IPS-NIHi7 (cell line): ENCODE data around the gene CDC16.
"Not testable (repeated sequence)": the region's sequence is repeated elsewhere in the genome, so short reads cannot be mapped to it uniquely, and the experiment has no call there.

Source experiments
- DNase-seq: peaks from one replicate; pipeline ENCODE4 v3.0.0; 2012; ENCODE audit warnings: mixed read lengths; ENCODE audit errors: extremely low spot score

The CDC16 gene, protein sequence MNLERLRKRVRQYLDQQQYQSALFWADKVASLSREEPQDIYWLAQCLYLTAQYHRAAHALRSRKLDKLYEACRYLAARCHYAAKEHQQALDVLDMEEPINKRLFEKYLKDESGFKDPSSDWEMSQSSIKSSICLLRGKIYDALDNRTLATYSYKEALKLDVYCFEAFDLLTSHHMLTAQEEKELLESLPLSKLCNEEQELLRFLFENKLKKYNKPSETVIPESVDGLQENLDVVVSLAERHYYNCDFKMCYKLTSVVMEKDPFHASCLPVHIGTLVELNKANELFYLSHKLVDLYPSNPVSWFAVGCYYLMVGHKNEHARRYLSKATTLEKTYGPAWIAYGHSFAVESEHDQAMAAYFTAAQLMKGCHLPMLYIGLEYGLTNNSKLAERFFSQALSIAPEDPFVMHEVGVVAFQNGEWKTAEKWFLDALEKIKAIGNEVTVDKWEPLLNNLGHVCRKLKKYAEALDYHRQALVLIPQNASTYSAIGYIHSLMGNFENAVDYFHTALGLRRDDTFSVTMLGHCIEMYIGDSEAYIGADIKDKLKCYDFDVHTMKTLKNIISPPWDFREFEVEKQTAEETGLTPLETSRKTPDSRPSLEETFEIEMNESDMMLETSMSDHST

DNA sequence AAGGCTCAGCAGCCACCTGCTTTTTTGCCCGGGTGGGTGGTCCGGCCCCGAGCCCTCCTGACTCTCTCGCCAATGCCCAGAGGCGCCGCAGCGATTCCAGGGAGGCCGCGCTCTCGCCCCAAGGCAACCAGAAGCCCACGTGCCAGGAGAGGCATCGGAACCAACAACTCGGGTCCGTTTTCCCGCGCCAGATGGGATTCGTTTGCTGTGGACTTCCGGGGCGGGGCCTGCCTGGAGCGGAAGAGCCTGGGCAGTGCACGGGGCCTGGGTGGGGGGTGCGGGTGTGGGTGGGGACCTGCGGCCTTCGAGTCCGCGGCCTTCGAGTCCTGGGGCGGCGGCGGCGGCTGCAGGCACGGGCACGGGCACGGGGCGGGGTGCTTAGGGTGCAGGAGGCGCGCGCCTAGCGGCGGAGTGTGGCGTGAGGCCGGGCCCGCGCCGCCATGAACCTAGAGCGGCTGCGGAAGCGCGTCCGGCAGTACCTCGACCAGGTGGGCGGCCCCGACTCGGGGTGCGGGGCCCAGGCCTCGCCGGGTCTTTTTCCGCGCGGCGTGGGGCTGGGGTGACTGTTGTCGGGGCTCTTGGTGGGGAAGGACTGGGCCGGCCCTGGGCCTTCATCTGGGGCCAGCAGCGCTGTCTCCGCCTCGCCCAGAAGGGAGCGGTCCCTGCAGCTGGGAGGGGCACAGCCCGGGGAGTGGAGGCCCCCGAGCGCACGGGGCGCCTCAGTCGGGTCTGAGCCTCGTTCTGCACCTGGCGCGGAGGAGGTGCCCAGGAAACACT lies at the start of gene CDC16:
CDC16 (plus strand) TSS at position 253 of the 777 bp plus-strand sequence; CDS start at position 441, 188 bp downstream.
- DNase-seq, result peak; percentile 92

DNA sequence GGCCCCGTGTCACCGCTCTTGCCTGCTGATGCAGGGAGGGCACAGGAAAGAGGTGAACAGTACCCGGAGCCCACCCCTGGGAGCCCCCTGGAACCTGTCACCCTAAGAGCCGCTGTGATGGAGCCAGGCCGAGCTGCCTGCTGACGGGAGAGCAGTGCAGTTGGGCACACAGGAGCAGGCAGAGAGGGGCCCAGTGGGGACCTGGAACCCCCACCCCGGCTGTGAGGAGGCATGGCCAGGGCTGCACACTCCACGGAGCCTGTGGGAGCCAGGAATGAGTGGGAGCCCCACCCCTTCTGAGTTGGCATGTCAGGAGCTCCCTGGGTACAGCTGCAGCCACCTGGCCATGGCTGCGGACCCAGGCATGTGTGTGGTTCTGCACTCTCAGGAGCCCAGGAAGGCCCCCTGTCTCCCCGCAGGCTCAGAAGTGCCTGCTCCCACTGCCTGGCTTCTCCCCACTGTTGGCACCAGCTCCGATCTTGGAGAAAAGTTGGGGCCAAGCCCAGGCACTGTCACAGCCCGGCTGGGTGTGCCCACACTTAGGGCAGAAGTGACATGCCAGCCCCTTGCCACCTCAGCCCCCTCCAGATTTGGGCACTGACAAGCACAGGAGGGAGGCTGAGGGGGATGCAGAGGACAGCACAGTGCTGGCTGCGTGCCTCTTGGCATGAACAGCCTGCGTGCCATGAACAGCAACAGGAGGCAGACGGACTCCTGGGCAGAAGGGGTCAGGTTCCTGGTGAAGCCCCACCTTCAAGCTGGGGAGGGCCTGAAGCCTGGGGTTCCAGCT lies 49.3 kb upstream of the CDC16 start:
- no peak for DNase-seq

DNA sequence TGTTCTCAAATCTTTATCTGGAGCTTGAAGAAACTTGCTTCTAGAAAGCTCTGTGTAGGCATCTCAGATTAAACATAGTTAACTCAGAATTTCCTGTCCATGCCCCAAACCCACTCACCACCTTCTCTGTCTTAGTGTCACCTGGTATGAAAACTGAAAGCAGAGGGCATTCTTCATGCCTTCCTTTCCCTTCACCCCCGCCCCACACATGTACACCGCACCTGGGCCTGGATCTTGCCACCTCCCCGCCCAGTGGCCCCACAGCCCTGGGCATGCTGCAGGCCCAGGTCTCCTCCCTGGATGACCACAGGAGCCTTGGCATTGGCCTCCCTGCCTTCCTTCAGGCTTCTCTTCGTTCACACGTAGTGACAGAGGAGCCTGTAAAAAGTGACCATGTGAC lies 39.8 kb upstream of the CDC16 start:
- no peak for DNase-seq

DNA sequence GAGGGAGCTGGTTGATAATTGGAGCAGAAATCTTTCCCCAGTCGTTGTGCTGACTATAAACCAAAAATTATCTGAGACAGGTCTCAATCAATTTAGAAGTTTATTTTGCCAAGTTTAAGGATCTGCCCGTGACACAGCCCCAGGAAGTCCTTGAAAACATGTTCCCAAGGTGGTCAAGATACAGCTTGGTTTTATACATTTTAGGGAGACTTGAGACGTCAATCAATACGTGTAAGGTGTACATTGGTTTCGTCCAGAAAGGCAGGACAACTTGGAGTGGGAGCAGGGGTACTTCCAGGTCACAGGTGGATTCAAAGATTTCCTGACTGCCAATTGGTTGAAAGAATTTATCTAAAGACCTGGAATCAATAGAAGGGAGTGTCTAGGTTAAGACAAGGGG lies 38.1 kb upstream of the CDC16 start:
- no peak for DNase-seq

DNA sequence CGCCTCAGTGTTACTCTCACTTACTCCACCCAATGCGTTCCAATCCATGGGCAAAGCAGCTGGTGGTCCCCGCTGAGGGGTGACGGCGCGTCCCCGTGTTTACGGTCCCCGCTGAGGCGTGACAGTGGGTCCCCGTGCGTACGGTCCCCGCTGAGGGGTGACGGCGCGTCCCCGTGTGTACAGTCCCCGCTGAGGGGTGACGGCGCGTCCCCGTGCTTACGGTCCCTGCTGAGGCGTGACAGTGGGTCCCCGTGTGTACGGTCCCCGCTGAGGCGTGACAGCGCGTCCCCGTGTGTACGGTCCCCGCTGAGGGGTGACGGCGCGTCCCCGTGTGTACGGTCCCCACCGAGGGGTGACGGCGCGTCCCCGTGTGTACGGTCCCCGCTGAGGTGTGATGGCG lies 36.1 kb upstream of the CDC16 start:
- no peak for DNase-seq

DNA sequence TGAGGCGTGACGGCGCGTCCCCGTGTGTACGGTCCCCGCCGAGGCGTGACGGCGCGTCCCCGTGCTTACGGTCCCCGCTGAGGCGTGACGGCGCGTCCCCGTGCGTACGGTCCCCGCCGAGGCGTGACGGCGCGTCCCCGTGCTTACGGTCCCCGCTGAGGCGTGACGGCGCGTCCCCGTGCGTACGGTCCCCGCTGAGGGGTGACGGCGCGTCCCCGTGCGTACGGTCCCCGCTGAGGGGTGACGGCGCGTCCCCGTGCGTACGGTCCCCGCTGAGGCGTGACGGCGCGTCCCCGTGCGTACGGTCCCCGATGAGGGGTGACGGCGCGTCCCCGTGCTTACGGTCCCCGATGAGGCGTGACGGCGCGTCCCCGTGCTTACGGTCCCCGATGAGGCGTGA lies 35.2 kb upstream of the CDC16 start:
- DNase-seq, result not testable (repeated sequence)

DNA sequence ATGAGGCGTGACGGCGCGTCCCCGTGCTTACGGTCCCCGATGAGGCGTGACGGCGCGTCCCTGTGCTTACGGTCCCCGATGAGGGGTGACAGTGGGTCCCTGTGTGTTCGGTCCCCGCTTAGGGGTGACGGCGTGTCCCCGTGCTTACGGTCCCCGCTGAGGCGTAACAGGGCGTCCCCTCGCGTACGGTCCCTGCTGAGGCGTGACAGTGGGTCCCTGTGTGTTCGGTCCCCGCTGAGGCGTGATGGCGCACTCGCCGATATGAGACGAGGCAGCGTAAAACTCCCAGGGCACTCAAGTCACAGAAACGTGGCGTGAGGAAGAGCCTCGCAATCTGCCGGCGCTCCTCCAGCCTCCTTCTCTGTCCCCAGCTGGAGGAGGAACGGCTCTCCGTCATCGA lies 34.7 kb upstream of the CDC16 start:
- DNase-seq, result no peak

DNA sequence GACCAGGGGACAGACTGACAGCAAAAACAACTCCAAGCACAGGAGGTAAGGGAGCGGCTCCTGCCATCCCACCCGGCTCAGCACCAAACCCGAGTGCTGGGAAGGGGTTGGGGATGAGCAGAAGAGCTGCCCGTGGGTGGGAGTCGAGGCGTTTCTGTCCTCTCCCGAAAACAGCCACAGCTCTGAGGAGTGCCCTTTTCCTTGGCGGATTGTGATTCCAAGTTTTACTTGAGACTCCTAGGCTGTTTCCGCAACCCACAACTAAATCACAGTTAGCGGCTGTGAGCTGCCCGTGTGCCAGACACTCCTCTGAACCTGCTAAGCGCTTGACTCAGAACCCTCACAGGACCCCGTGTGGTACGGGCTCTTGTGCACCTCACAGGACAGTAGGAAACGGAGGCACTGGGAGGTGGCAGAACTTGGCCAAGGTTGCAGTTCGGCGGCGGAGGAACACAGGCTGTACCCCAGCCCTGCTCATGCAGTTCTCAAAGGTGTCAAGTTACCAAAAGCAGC lies 34.2 kb upstream of the CDC16 start:
- DNase-seq, result no peak

DNA sequence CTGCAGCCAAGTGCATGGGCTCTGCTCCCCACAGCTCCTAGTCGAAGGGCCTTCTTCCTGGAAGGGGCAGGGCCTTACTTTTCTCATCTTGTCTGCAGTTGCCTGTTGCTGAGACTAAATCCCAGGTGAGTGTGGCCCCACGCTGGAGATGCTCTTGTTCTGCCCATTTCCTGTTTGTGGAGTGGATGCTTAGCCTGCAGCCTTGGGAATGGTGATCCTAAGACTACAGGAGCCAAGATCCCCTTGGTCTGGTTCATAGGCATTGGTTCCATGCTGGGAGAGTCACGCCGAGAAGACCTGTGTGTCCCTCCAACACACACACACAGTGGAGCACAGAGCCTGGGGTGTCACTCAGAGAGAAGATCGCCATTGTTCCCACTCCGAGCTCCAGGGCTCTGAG lies 32.1 kb upstream of the CDC16 start:
- no peak for DNase-seq

DNA sequence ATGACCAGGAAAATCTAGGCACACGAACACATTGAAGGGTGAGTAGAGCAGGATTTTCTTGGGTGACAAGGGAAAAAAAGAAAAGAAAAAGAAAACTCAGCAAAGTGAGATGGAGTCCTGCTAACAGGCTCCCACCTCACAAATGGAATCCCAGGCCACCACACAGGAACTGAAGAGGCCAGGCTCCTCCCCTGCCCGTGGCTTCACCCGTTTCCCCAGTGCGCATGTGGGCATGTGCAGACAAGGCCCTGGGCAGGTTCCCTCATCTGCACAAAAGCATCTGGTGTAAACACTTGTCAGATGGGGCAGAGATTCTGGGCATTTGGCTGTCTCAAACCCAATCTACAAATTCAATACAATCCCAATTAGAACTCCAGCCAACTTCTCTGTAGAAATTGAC lies 31.2 kb upstream of the CDC16 start:
- DNase-seq, result no peak

DNA sequence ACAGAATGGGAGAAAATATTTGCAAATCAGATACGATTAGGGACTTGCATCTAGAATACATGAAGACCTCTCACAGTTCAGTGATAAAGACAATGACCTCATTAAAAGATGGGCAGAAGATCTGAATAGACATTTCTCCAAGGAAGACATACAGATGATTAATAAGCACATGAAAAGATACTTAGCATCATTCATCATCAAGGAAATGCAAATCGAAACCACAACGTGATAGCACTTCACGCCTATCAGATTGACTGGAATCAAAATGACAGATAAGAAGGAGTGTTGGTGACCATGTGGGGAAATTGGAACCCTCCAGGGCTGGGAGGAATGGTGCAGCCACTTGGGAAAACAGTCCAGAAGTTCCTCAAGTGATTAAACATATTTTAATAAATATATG lies 29.8 kb upstream of the CDC16 start:
- DNase-seq, result no peak

DNA sequence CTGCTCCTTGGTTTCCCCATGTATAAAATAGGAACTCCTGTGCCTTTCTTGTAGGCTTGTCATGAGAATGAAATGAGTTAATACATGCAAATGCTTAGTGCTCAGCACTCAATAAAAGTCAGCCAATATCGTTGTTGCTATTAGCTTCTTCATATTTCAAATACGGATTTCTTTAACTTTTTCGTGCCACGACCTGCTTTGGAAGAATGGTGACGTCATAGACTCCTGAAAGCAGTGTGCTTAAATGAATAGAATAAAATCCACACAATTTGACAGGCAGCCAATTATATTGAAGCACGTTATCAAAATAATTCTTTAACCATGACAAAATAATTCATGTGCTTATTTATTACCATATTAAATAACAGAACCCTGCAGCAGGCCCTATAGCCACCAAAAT lies 26.6 kb upstream of the CDC16 start:
- no peak for DNase-seq

DNA sequence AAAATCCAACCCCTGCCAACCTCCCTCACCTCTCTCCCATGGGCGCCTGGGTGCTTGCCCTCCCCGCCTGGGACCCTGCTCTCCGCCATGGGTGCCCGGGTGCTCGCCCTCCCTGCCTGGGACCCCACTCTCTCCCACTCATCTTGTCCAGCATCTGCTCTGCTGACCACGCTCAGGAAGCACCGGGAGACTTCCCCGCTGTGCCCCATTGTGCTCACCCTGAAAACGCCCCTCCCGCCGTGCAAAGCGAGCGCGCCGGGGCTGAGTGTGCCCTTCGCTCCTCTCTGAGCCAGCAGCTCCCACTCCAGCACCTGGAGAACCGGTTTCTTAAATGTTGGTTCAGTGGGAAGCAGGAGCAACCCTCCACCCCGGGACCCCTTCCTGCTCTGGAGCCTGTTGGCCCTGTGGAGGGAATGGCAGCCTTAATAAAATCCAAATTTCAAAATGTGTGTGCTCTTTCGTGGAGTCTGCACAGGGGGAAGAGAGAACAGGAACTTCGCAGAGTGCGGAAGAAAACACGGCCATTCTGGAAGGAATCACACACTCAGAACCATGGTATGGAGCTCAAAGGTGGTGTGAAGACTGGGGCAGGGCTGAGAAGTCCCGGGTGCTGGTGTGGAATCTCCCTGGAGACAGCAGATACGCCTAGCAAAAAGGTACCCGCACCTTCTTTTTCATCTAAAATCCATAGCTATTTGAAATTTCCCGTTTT lies 23.1 kb upstream of the CDC16 start:
- DNase-seq, result no peak

DNA sequence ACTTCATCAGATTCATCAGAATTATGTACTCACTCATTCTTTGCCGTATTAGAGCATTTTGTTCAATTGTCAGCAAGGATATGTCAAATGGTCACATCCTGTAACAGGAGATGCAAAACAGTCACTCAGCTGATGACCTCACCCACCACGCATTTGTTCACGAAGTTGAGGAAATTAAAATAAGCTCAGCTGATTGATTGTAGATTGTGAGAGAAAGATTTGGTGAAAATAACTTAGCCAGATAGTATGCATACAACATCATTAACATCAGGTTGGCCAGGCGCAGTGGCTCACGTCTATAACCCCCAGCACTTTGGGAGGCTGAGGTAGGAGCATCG lies 22.6 kb upstream of the CDC16 start:
- no peak for DNase-seq

DNA sequence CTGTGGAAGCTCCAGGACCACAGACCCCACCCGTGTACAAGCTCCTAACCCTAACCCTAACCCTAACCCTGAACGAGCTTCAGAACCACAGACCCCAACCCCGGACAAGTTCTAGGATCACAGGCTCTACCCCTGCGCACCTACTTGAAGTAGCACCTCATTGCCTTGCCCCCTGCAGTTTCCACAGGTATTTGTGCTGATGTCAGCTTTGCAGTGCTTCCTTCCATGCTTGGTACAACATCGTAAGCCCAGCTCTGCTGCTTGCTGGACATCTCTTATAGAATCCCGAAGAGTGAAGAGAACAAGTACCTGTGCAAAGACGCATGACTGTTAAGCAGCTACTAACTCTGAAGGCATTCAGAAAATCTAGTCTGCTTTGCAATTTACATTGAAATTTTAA lies 20.7 kb upstream of the CDC16 start:
- no peak for DNase-seq

DNA sequence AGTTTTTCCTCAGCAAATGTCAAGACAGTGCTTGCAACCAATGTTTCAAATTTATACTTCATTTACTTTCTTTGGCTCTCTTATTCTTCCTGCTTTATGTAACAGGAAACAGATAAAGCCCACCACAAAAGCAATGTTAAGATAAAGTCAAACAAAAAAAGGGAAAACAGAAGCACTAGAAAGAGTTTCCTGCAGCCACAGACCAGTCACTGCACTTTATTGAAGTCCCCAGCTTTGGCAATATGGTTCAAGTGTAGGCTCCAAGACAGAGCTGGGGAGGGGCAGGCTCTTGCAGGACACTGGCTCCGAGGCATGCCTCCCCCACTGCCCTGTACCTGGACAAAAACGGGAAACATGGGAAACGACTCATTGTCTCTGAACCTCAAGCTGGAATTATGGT lies 15.3 kb upstream of the CDC16 start:
- DNase-seq, result no peak

DNA sequence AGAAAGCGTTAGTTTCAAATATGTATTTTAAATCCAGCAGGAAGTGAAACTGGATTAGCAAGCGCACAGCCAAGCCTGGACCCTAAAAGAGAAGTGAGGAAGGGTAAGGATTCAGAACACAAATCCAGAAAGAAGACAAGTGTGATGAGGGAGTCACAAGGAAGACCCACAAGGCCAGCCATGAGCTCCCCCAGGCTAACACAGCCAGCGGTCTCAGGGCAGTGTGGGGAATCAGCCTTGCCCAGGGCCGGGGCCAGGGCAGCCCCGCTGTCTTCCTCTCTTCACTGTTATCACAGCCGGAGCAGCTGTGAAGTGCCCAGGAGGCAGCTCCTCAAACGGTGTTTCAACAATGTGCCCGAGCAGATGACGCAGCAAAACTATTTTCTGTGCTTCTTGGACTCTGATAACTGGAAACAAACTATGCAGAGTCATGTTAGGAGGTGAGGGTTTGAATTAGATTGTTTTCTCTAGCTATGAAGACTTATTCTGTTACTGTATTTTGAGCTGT lies 12.2 kb upstream of the CDC16 start:
- no peak for DNase-seq

DNA sequence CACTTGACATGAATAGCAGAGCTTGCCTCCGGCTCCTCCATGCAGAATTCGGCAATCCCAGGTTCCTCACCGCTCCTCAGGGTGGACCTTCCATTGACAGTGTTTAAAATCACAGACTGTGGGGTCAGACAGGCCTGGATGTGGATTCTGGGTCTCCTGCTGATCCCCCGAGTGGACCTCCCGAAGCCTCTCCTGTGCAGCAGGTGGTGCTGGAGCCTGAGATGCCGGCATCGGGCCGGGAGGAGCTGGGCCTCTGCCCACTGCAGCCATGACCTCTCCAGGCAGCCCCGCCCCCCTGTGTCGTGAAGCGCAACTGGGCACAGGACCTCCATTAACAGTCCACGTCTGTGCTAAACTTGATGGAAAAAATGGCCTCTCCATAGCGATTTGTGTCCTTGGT lies 10.5 kb upstream of the CDC16 start:
- DNase-seq, result no peak

DNA sequence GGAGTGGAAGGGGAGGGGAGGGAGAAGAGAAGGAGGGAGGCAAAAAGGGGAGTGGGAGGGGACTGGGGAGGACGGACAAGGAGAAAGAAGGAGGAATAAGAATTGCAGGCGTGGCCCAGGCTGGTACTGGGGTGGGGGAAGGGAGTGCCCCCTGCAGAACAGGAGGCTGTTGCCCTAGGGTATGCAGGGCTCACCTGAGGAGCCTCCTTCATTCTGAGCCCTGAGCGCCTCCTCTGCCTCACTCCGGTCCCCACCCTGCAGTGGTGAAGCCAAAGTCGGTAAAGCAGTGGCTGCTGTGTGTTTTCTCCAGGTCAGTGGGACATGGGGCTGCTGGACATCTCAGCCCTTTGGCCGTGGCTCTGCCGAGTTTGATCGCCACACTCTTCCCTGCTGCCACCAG lies 9.1 kb upstream of the CDC16 start:
- DNase-seq, result no peak

DNA sequence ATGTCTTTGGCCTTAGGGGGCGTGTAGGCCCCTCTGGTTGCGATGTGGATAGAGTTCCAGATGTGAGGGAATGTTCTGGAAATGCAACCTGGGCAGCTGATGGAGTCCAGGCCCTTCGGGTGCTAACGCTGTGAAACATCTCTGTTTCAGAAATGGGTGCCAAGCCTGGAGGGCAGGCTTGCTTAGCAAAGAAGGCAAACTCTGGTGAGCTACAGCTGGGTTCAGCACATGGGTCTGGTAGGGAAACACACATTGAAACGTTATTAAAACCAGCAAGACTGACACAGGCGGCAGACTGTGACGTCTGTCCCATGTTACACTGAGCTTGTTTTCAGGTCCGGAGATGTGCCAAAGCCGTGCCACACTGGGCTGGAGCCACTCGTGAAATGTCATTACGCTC lies 8.6 kb upstream of the CDC16 start:
- DNase-seq, result no peak

DNA sequence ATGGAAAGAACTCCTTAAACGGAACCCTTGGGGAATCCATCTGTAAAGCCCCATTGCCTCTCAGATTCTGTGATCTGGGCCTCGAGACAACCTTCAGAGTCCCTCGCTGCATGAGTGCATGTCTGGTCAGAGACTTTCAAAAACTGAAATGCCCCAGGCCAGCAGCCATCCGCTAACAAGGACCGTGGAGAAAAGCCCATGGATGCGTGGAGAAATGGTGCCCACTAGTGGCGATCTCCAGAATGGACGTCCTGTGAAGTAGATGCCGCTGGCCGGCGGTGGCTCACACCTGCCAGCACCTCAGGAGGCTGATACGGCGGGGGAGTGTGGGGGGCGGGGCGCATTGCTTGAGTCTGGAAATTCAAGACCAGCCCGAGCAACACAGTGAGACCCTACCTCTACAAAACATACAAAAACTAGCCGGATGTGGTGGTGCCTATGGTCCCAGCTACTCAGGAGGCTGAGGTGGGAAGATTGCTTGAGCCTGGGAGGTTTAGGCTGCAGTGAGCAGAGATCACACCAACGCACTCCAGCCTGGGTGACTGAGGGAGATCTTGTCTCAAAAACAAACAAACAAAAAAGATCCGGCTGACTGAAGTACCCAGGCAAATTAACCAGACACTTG lies 7.9 kb upstream of the CDC16 start:
- DNase-seq, result peak; percentile 89
